Gastroesophageal sphincter (tissue), 4 donors: Measurements from ENCODE around the gene ICOS. TPM values are rescaled to one million over a fixed set of nuclear protein-coding genes. Genes with fewer than 3 reads are reported as not detected.
"Not testable (repeated sequence)": the region's sequence is repeated elsewhere in the genome, so short reads cannot be mapped to it uniquely, and the experiment has no call there.

Experiments
- ATAC-seq: fragments of 150-250 bp; one replicate; pipeline ENCODE4 v1.9.1; 2016; ENCODE audit warnings: mild to moderate bottlenecking, moderate library complexity
- H3K27ac ChIP-seq, 4 donors: fragments of 200-600 bp; sonication (generic) in 3 of 4; 1 replicate in 3 of 4; 2 replicates in 1 of 4; pipeline ENCODE4 v1.5.1; 2016 to 2019
- H3K27me3 ChIP-seq: fragments of 200-600 bp; sonication (generic); one replicate; pipeline ENCODE4 v1.5.1; 2019
- H3K36me3 ChIP-seq, 2 donors: fragments of 200-600 bp; sonication (generic); one replicate each; pipeline ENCODE4 v1.5.1; 2019; ENCODE audit warnings: control low read depth in 1 of 2
- H3K4me1 ChIP-seq, 3 donors: fragments of 200-600 bp; sonication (generic); 1 replicate in 2 of 3; 2 replicates in 1 of 3; pipeline ENCODE4 v1.5.1; 2016 to 2019; ENCODE audit warnings: control low read depth in 2 of 3
- H3K4me3 ChIP-seq, 2 donors: fragments of 200-600 bp; sonication (generic); one replicate each; pipeline ENCODE4 v1.5.1; 2019; ENCODE audit warnings: mild to moderate bottlenecking in 1 of 2, moderate library complexity in 1 of 2
- H3K9me3 ChIP-seq, 3 donors: fragments of 200-600 bp; sonication (generic); one replicate each; pipeline ENCODE4 v1.5.1; 2017 to 2019; ENCODE audit warnings: control low read depth in 2 of 3
- CTCF ChIP-seq, 4 experiments: fragments of 200-600 bp in 2 of 4; fragments of 450-650 bp in 2 of 4; sonication (generic) in 1 of 4; IDR thresholded peaks; one replicate each; pipeline ENCODE4 v1.5.1; 2017 to 2019; ENCODE audit warnings: antibody characterized with exemption in 4 of 4, mild to moderate bottlenecking in 2 of 4, moderate library complexity in 2 of 4
- EP300 ChIP-seq: sonication (generic); formaldehyde crosslinking; IDR thresholded peaks from one replicate; pipeline ENCODE4 v1.6.1; 2017; ENCODE audit warnings: antibody characterized with exemption, mild to moderate bottlenecking
- POLR2A ChIP-seq, 2 donors: fragments of 450-650 bp; IDR thresholded peaks; one replicate each; pipeline ENCODE4 v1.6.1; 2017; ENCODE audit warnings: antibody characterized with exemption in 2 of 2, mild to moderate bottlenecking in 2 of 2, moderate library complexity in 1 of 2
- POLR2AphosphoS5 ChIP-seq: sonication (generic); formaldehyde crosslinking; IDR thresholded peaks from one replicate; pipeline ENCODE4 v1.6.1; 2017; ENCODE audit warnings: antibody characterized with exemption
- WGBS, 2 donors: methylation state at CpG; one replicate each; pipeline ENCODE4 v1.1.5; 2018; ENCODE audit warnings: low coverage in 1 of 2; 5-methylcytosine and 5-hydroxymethylcytosine counted together
- total RNA-seq, 4 donors: library from RNA; depleted of rRNA; stranded (reverse); fragments of >200 nt; gene quantifications; one replicate each; pipeline ENCODE4 v1.1.0, GENCODE V29; 2016

Gene ICOS
- total RNA-seq, 4 donors from 2014 or later = 0.13 to 0.32 TPM; not detected in 2

GRCh38 chr2:203925512-203926158 lies 10.9 kb upstream of the ICOS start:
- Histone ChIP-seq H3K4me3 (no peak overlapping the region), H3K36me3 (no peaks in the 10 kb centered on the region), H3K27me3 (no peaks in the 10 kb centered on the region), H3K4me1 (peaks cover 0 to 6% (median 0%) of the 10 kb centered on the region in 3 donors), H3K27ac (no peak overlapping the region), H3K9me3 (no peaks in the 10 kb centered on the region)
- ATAC-seq = no peak
- 72 to 96% methylated on average over 3 of the region's 3 CpGs for WGBS, 2 donors
- TF ChIP-seq CTCF (IDR thresholded peaks at IDR 0.05) (no peak), POLR2AphosphoS5 (no peak), POLR2A (IDR thresholded peaks at IDR 0.05) (no peak), EP300 (no peak)

GRCh38 chr2:203928849-203929248 lies 7.7 kb upstream of the ICOS start:
- Histone ChIP-seq H3K4me3 (no peak overlapping the region), H3K36me3 (no peaks in the 10 kb centered on the region), H3K27me3 (no peaks in the 10 kb centered on the region), H3K27ac (no peak overlapping the region), H3K9me3 (no peaks in the 10 kb centered on the region), H3K4me1 (peaks cover 0 to 6% (median 0%) of the 10 kb centered on the region in 3 donors)
- no peak for ATAC-seq
- TF ChIP-seq POLR2AphosphoS5 (no peak), CTCF (IDR thresholded peaks at IDR 0.05) (peak in 2 of 4 experiments; percentile 21 to 35), POLR2A (IDR thresholded peaks at IDR 0.05) (no peak), EP300 (no peak)

GRCh38 chr2:203931262-203931661 lies 5.3 kb upstream of the ICOS start:
- ATAC-seq, H3K9me3 ChIP-seq, H3K4me3 ChIP-seq, H3K27ac ChIP-seq, H3K4me1 ChIP-seq, H3K27me3 ChIP-seq, H3K36me3 ChIP-seq: not testable (repeated sequence)
- WGBS, 2 donors = 85 to 89% methylated on average over 3 of the region's 3 CpGs

- peaks cover 0 to 2% (median 0%) of the 10 kb centered on the region in 3 donors for H3K4me1 ChIP-seq
- ATAC-seq = no peak
- H3K9me3 ChIP-seq = no peaks in the 10 kb centered on the region
- no peaks in the 10 kb centered on the region for H3K36me3 ChIP-seq
- H3K4me3 ChIP-seq = no peak overlapping the region
- H3K27ac ChIP-seq = no peak overlapping the region
- WGBS, 2 donors = 27 to 41% methylated on average over 4 to 5 of the region's 5 CpGs
- H3K27me3 ChIP-seq = no peaks in the 10 kb centered on the region
- TF ChIP-seq POLR2AphosphoS5 (no peak), CTCF (IDR thresholded peaks at IDR 0.05) (no peak), EP300 (no peak), POLR2A (IDR thresholded peaks at IDR 0.05) (no peak)
Observed at GRCh38 chr2:203934041-203934492, 2.5 kb upstream of the ICOS start.

- no peaks in the 10 kb centered on the region for H3K4me1 ChIP-seq
- no peak for ATAC-seq
- no peaks in the 10 kb centered on the region for H3K36me3 ChIP-seq
- no peaks in the 10 kb centered on the region for H3K9me3 ChIP-seq
- no peaks in the 10 kb centered on the region for H3K27me3 ChIP-seq
- H3K4me3 ChIP-seq = no peak overlapping the region
- H3K27ac ChIP-seq = no peak overlapping the region
- TF ChIP-seq CTCF (IDR thresholded peaks at IDR 0.05) (no peak), POLR2A (IDR thresholded peaks at IDR 0.05) (no peak), EP300 (no peak), POLR2AphosphoS5 (no peak)
- WGBS, 2 donors = 54 to 64% methylated on average over 3 to 6 of the region's 8 CpGs
Observed at GRCh38 chr2:203934711-203935438, 1.7 kb upstream of the ICOS start.
